Neuronal stem cell (in vitro differentiated cells): ENCODE results near the gene HEYL.

Experiments used
- DNase-seq: peaks from one replicate; pipeline ENCODE4 v3.0.0-alpha.2; 2013; ENCODE audit warnings: low spot score
- H2AFZ ChIP-seq: one replicate; pipeline ENCODE4 v1.6.1; 2013; ENCODE audit warnings: mild to moderate bottlenecking, low read length, inconsistent platforms
- H2AK5ac ChIP-seq: 2 replicates; pipeline ENCODE4 v1.6.1; 2013; ENCODE audit warnings: low read depth, mild to moderate bottlenecking, inconsistent platforms, low read length, moderate library complexity, mixed read lengths
- H2BK120ac ChIP-seq: 2 replicates; pipeline ENCODE4 v1.6.1; 2013; ENCODE audit warnings: low read depth, mild to moderate bottlenecking, inconsistent platforms, low read length, moderate library complexity, mixed read lengths
- H2BK12ac ChIP-seq: one replicate; pipeline ENCODE4 v1.6.1; 2013; ENCODE audit warnings: low read length, inconsistent platforms
- H2BK15ac ChIP-seq: 2 replicates; pipeline ENCODE4 v1.6.1; 2013; ENCODE audit warnings: mild to moderate bottlenecking, low read length, inconsistent platforms, mixed read lengths
- H2BK5ac ChIP-seq: one replicate; pipeline ENCODE4 v1.6.1; 2013; ENCODE audit warnings: inconsistent platforms, mild to moderate bottlenecking, low read length, moderate library complexity
- H3K14ac ChIP-seq: one replicate; pipeline ENCODE4 v1.6.1; 2013; ENCODE audit warnings: low read length, inconsistent platforms
- H3K18ac ChIP-seq: 2 replicates; pipeline ENCODE4 v1.6.1; 2013; ENCODE audit warnings: low read length, inconsistent platforms
- H3K23ac ChIP-seq: 2 replicates; pipeline ENCODE4 v1.6.1; 2013; ENCODE audit warnings: low read depth, mild to moderate bottlenecking, mixed read lengths, low read length, inconsistent platforms; ENCODE audit not compliant: poor library complexity
- H3K27ac ChIP-seq: replicated peaks from 3 replicates; pipeline ENCODE4 v1.5.1; 2013; ENCODE audit warnings: low read length, inconsistent platforms
- H3K27me3 ChIP-seq, 3 experiments: 2 replicates each; pipeline ENCODE4 v1.6.1; 2013; ENCODE audit warnings: low read length in 3 of 3, mild to moderate bottlenecking in 2 of 3, inconsistent platforms in 1 of 3, low read depth in 1 of 3, mixed read lengths in 1 of 3, moderate library complexity in 1 of 3; ENCODE audit not compliant: control insufficient read depth in 3 of 3, insufficient read depth in 3 of 3
- H3K36me3 ChIP-seq, 2 donors: replicated peaks in 1 of 2; 2 replicates each; pipeline ENCODE4 v1.6.1; 2013; ENCODE audit warnings: low read length in 2 of 2; ENCODE audit not compliant: control insufficient read depth in 2 of 2, insufficient read depth in 2 of 2
- H3K4ac ChIP-seq: 2 replicates; pipeline ENCODE4 v1.6.1; 2013; ENCODE audit warnings: inconsistent platforms, mild to moderate bottlenecking, low read length, moderate library complexity
- H3K4me1 ChIP-seq, 2 donors: 1 replicate in 1 of 2; 2 replicates in 1 of 2; pipeline ENCODE4 v1.6.1; 2013; ENCODE audit warnings: low read length in 2 of 2, low read depth in 1 of 2; ENCODE audit not compliant: control insufficient read depth in 2 of 2, insufficient read depth in 1 of 2
- H3K4me2 ChIP-seq: one replicate; pipeline ENCODE4 v1.6.1; 2013; ENCODE audit warnings: mild to moderate bottlenecking, low read length, inconsistent platforms; ENCODE audit not compliant: insufficient read depth, poor library complexity, severe bottlenecking
- H3K4me3 ChIP-seq, 2 donors: 2 replicates each; pipeline ENCODE4 v1.5.1; 2013; ENCODE audit warnings: low read length in 2 of 2, mild to moderate bottlenecking in 2 of 2, inconsistent platforms in 1 of 2, moderate library complexity in 1 of 2
- H3K79me1 ChIP-seq: one replicate; pipeline ENCODE4 v1.6.1; 2013; ENCODE audit warnings: low read depth, mild to moderate bottlenecking, inconsistent platforms, low read length, moderate library complexity
- H3K9ac ChIP-seq: one replicate; pipeline ENCODE4 v1.6.1; 2013; ENCODE audit warnings: mild to moderate bottlenecking, low read depth, low read length, inconsistent platforms; ENCODE audit not compliant: poor library complexity
- H3K9me3 ChIP-seq, 2 donors: replicated peaks in 1 of 2; 2 replicates each; pipeline versions ENCODE3 to v1.6.1; 2013; ENCODE audit warnings: low read length in 2 of 2, mild to moderate bottlenecking in 2 of 2, inconsistent platforms in 1 of 2, low read depth in 1 of 2, mixed read lengths in 1 of 2, moderate library complexity in 1 of 2; ENCODE audit not compliant: control insufficient read depth in 2 of 2, insufficient read depth in 1 of 2
- H4K8ac ChIP-seq: one replicate; pipeline ENCODE4 v1.6.1; 2013; ENCODE audit warnings: low read depth, mild to moderate bottlenecking, inconsistent platforms, low read length, moderate library complexity
- H4K91ac ChIP-seq: one replicate; pipeline ENCODE4 v1.6.1; 2013; ENCODE audit warnings: low read length, low read depth, mild to moderate bottlenecking, inconsistent platforms; ENCODE audit not compliant: poor library complexity
- WGBS, 2 donors: extraction: QIAGEN DNeasy Blood & Tissue Kit; methylation state at CpG; one replicate each; pipeline ENCODE4 v1.1.7; 2013; ENCODE audit warnings: missing lambda C conversion rate in 2 of 2, mixed read lengths in 1 of 2; ENCODE audit not compliant: insufficient read length in 2 of 2, insufficient replicate concordance in 1 of 2; ENCODE audit errors: extremely low coverage in 2 of 2; 5-methylcytosine and 5-hydroxymethylcytosine counted together

Gene HEYL

DNA sequence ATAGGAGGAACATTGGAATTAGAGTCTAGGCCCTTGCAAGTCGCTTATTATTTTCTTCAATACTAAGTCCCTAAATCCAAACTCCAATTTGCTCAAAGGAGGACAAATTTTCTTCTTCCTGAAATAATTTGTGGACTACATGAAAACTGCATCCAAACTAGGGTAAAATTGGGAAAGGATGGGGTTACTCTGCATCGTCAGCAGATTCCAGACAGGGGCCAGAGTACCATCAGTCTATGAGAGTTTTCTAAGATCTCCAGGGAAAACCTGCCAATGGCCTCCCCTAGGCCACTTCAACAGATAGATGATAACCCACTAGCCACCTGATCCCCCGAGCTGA lies 508 bp downstream of the HEYL start:
- peak overlapping the region; percentile 90 for H2BK15ac ChIP-seq
- H3K14ac ChIP-seq = peak overlapping the region; percentile 25
- no peaks in the 10 kb centered on the region for H3K36me3 ChIP-seq
- peaks cover 2 to 84% (median 16%) of the 10 kb centered on the region in 3 experiments for H3K27me3 ChIP-seq
- DNase-seq = no peak
- H4K91ac ChIP-seq = no peak overlapping the region
- H2BK120ac ChIP-seq = no peak overlapping the region
- no CpG with 5 or more reads among the region's 3 CpGs for WGBS, 2 donors
- H3K4ac ChIP-seq = no peak overlapping the region
- H3K4me1 ChIP-seq = peaks cover 0 to 1% of the 10 kb centered on the region in 2 donors
- peak overlapping the region; percentile 88 for H3K18ac ChIP-seq
- H2AFZ ChIP-seq = no peak overlapping the region
- H2AK5ac ChIP-seq = peak overlapping the region; percentile 56
- peak overlapping the region; percentile 37 for H3K23ac ChIP-seq
- no peaks in the 10 kb centered on the region for H3K79me1 ChIP-seq
- H3K27ac ChIP-seq = no peak overlapping the region
- peak overlapping the region in 1 of 2 donors; percentile 91 for H3K4me3 ChIP-seq
- peak overlapping the region; percentile 67 for H3K4me2 ChIP-seq
- H2BK12ac ChIP-seq = no peak overlapping the region
- peak overlapping the region; percentile 86 for H3K9ac ChIP-seq
- H3K9me3 ChIP-seq = no peaks in the 10 kb centered on the region
- H2BK5ac ChIP-seq = no peak overlapping the region
- H4K8ac ChIP-seq = peak overlapping the region; percentile 26

DNA sequence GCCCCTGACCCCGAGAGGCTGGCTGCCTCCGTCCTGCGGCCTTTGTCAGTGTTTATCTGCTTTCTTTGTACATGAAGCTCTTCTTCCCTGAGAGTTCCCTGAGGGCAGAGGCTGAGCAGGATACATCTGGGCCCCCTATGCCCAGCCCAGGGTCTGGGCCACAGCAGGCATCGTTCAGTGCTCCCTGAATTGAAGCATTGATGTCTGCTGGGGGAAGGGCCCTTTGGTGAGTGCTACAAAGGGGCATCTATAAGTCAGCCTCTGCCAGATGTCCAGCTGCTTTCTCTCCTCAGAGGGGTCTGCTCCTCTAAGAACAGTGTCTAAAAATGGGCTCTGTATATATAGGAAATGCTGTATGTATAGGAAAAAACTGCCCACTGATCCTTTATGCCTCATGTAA lies 2.1 kb downstream of the HEYL start:
- no peak overlapping the region for H2AK5ac ChIP-seq
- no peak overlapping the region for H2BK15ac ChIP-seq
- H4K8ac ChIP-seq = no peak overlapping the region
- H3K4ac ChIP-seq = no peak overlapping the region
- H3K79me1 ChIP-seq = no peaks in the 10 kb centered on the region
- peaks cover 0 to 13% of the 10 kb centered on the region in 2 donors for H3K4me1 ChIP-seq
- H3K27me3 ChIP-seq = peaks cover 2 to 89% (median 19%) of the 10 kb centered on the region in 3 experiments
- H3K27ac ChIP-seq = no peak overlapping the region
- H3K4me2 ChIP-seq = no peak overlapping the region
- H2BK120ac ChIP-seq = no peak overlapping the region
- no peaks in the 10 kb centered on the region for H3K9me3 ChIP-seq
- no peak overlapping the region for H3K18ac ChIP-seq
- no peaks in the 10 kb centered on the region for H3K36me3 ChIP-seq
- no CpG with 5 or more reads among the region's 4 CpGs for WGBS, 2 donors
- DNase-seq = no peak
- H2AFZ ChIP-seq = no peak overlapping the region
- H3K4me3 ChIP-seq = no peak overlapping the region
- no peak overlapping the region for H2BK5ac ChIP-seq
- H3K14ac ChIP-seq = no peak overlapping the region
- H3K23ac ChIP-seq = no peak overlapping the region
- H4K91ac ChIP-seq = no peak overlapping the region
- no peak overlapping the region for H3K9ac ChIP-seq
- H2BK12ac ChIP-seq = no peak overlapping the region

GRCh38 chr1:39635871-39636210 lies 3.6 kb downstream of the HEYL start:
- Histone ChIP-seq H4K91ac (no peak overlapping the region), H3K14ac (no peak overlapping the region), H3K4me2 (no peak overlapping the region), H2AFZ (no peak overlapping the region), H3K9ac (no peak overlapping the region), H3K18ac (no peak overlapping the region), H3K4me3 (no peak overlapping the region), H4K8ac (no peak overlapping the region), H3K23ac (no peak overlapping the region), H3K27ac (no peak overlapping the region), H2AK5ac (no peak overlapping the region), H3K9me3 (no peaks in the 10 kb centered on the region), H3K4me1 (peaks cover 0 to 20% of the 10 kb centered on the region in 2 donors), H2BK5ac (no peak overlapping the region), H2BK120ac (no peak overlapping the region), H3K36me3 (peaks cover 0 to 2% of the 10 kb centered on the region in 2 donors), H2BK15ac (no peak overlapping the region), H3K4ac (no peak overlapping the region), H3K27me3 (peaks cover 2 to 93% (median 19%) of the 10 kb centered on the region in 3 experiments), H3K79me1 (no peaks in the 10 kb centered on the region), H2BK12ac (no peak overlapping the region)
- WGBS, 2 donors = no CpG with 5 or more reads among the region's 2 CpGs
- no peak for DNase-seq

GRCh38 chr1:39635205-39635870 lies 4.1 kb downstream of the HEYL start:
- Histone ChIP-seq H3K9me3 (no peaks in the 10 kb centered on the region), H3K18ac (no peak overlapping the region), H3K23ac (no peak overlapping the region), H3K4me3 (no peak overlapping the region), H3K79me1 (no peaks in the 10 kb centered on the region), H4K8ac (no peak overlapping the region), H3K4me1 (peaks cover 0 to 20% of the 10 kb centered on the region in 2 donors), H2AK5ac (no peak overlapping the region), H3K9ac (no peak overlapping the region), H3K27ac (no peak overlapping the region), H2AFZ (no peak overlapping the region), H3K14ac (no peak overlapping the region), H2BK12ac (no peak overlapping the region), H3K36me3 (peaks cover 0 to 2% of the 10 kb centered on the region in 2 donors), H4K91ac (no peak overlapping the region), H3K4me2 (no peak overlapping the region), H2BK15ac (no peak overlapping the region), H3K4ac (no peak overlapping the region), H2BK120ac (no peak overlapping the region), H2BK5ac (no peak overlapping the region), H3K27me3 (peaks cover 2 to 93% (median 19%) of the 10 kb centered on the region in 3 experiments)
- no peak for DNase-seq
- WGBS, 2 donors = no CpG with 5 or more reads among the region's 12 CpGs
